ENCODE data around the gene B4GALT1. TPM values are rescaled to one million over a fixed set of nuclear protein-coding genes. Genes with fewer than 3 reads are reported as not detected.

Gene B4GALT1
- total RNA-seq, 1 experiment from 2014 or later, result 31.4 TPM

DNA sequence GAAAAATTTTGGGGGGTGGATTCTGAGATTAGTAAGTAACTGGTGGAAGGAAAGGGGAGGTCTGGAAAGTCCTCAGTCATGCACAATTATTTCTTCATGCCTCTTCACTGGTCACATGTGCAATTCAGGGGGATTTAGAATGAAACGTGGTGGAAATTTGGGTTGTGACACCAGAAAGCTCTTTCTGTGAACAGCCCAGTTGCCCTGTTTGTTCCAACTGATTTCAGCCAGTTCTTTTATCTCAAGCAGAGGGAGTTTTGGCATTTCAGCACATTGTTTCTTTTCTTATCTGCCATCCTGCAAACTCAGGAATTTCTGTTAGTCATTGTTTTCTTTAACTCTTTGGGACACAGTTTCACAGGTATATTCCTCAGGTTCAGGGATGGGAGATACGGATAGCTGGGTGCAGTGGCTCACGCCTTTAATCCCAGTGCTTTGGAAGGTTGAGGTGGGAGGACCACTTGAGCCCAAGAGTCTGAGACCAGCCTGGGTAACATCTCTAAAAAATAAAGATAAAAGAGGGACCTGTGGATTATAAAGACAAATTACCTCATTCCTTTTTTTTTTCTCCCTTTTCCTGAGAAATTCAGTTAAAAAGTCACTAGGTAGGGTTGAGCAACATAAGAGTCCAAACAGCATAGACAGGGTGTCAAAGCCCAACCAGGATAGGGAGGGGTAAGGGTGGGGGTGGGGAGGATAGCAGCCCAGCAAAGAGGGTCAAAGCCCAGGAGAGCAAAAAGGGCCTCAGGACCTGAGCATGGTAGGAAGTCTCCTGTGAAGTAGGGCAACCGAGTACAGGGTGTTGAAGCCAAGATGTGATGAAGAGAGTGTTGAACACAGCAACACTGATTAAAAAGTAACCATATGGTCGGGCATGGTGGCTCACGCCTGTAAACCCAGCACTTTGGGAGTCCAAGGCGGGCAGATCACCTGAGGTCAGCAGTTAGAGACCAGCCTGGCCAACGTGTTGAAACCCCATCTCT, 5.4 kb upstream of the B4GALT1 start:
- intact Hi-C loops (cut with micrococcal nuclease), result no loop called here
- ChIA-PET POLR2A (no interaction called here), CTCF (no interaction called here), RAD21 (ENCODE audit: low non-redundant PET in 1 of 2, low total read pairs in 2 of 2, uncharacterized antibody in 2 of 2, unreplicated experiment in 2 of 2) (no interaction called here)
- no peaks in the 10 kb centered on the region for H3K27me3 ChIP-seq (ENCODE audit: insufficient read depth, low read length)
- no TSS peak for BruUV-seq (replicated peaks)
- H3K9me2 ChIP-seq (ENCODE audit: insufficient read depth), result no peaks in the 10 kb centered on the region
- H3K4me1 ChIP-seq (ENCODE audit: control insufficient read depth in 1 of 2, insufficient read depth in 2 of 2, low read length in 2 of 2), result peaks cover 13 to 27% of the 10 kb centered on the region in 2 experiments; a peak in 3 of 4 replicates
- H3K27ac ChIP-seq (ENCODE audit: low read depth, low read length), result no peak overlapping the region
- no peak overlapping the region for H3K4me3 ChIP-seq (replicated peaks in 1 of 2; ENCODE audit: low read depth in 1 of 2, low read length in 2 of 2)
- ATAC-seq (no peak), DNase-seq (ENCODE audit: low read depth, low spot score) (no peak)
- peak overlapping the region; percentile 30 for H2AFZ ChIP-seq (ENCODE audit: low read depth, low read length, poor library complexity, severe bottlenecking)
- no peaks in the 10 kb centered on the region for H3K36me3 ChIP-seq (ENCODE audit: control insufficient read depth in 1 of 2, insufficient read depth in 2 of 2, low read length in 2 of 2)
- H3K4me2 ChIP-seq (ENCODE audit: low read length), result peak overlapping the region; percentile 18
- no peaks in the 10 kb centered on the region for H3K79me2 ChIP-seq (ENCODE audit: insufficient read depth, low read length)
- H3K9ac ChIP-seq (ENCODE audit: low read length), result no peak overlapping the region
- no peak for TF ChIP-seq CEBPB (IDR thresholded peaks at IDR 0.05; ENCODE audit: low read depth)
- no peak for TF ChIP-seq SP1 (IDR thresholded peaks at IDR 0.05; ENCODE audit: low read depth)
- H4K20me1 ChIP-seq (ENCODE audit: insufficient read depth), result no peaks in the 10 kb centered on the region
- no peaks in the 10 kb centered on the region for H3K9me3 ChIP-seq (ENCODE audit: control insufficient read depth in 1 of 2, insufficient read depth in 1 of 2, low read depth in 1 of 2, low read length in 2 of 2)

DNA sequence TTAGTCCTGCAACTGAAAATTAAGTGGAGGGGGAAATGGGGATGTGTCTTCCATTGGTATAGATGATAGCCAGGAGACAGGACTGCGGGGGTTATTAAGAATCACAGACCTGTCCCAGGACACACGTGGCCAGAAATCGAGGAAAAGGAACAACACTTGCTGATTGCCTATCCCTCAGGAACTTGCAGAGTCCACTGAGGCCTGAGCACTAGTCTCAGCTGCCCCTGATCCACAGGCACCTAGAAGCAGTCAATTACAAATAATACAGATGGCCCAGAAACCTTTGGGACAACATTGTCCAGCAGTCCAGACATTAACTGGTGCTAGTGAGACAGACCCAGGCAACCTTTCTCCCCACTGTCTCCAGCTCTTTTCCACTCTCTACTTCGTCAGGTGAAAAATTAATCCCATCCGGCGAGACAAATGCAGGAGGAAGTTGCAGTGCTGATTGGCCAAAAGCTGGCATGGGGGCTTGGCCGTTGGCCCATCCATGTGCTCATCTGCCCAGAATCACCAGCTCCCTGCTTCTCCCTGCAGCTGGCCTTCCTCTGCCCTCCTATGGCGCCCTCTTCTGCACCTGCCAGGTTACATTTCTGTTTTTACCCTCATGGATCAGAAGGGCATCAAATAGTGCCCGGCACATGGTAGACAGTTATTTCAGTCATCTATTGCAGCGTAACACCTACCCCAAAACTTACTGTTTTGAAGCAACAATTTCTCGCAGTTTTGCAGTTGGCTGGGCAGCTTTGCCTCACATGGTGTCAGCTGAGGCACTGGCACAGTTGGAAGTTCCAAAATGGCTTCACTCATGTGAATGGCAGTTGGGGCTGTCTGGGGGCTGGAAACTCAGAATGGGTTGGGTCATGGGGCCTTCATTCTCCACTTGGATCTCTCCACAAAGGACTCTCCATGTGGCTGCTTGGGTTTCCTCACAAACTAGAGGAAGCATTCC, 3.6 kb upstream of the B4GALT1 start:
- POLR2A ChIA-PET, result no interaction called here
- Histone ChIP-seq H3K4me3 (replicated peaks in 1 of 2; ENCODE audit: low read depth in 1 of 2, low read length in 2 of 2) (no peak overlapping the region), H3K9me3 (ENCODE audit: control insufficient read depth in 1 of 2, insufficient read depth in 1 of 2, low read depth in 1 of 2, low read length in 2 of 2) (no peaks in the 10 kb centered on the region), H3K79me2 (ENCODE audit: insufficient read depth, low read length) (peaks cover 9% of the 10 kb centered on the region), H2AFZ (ENCODE audit: low read depth, low read length, poor library complexity, severe bottlenecking) (peak overlapping the region; percentile 48), H4K20me1 (ENCODE audit: insufficient read depth) (no peaks in the 10 kb centered on the region), H3K4me1 (ENCODE audit: control insufficient read depth in 1 of 2, insufficient read depth in 2 of 2, low read length in 2 of 2) (peaks cover 19 to 38% of the 10 kb centered on the region in 2 experiments; a peak in 3 of 4 replicates), H3K9me2 (ENCODE audit: insufficient read depth) (no peaks in the 10 kb centered on the region), H3K36me3 (ENCODE audit: control insufficient read depth in 1 of 2, insufficient read depth in 2 of 2, low read length in 2 of 2) (no peaks in the 10 kb centered on the region), H3K27me3 (ENCODE audit: insufficient read depth, low read length) (no peaks in the 10 kb centered on the region), H3K4me2 (ENCODE audit: low read length) (no peak overlapping the region), H3K27ac (ENCODE audit: low read depth, low read length) (no peak overlapping the region), H3K9ac (ENCODE audit: low read length) (no peak overlapping the region)
- RAD21 ChIA-PET (ENCODE audit: low non-redundant PET in 1 of 2, low total read pairs in 2 of 2, uncharacterized antibody in 2 of 2, unreplicated experiment in 2 of 2), result no interaction called here
- ATAC-seq, result peak; percentile 15; the same call in 1 of the 2 replicates
- CTCF ChIA-PET, result interaction anchor here (0.6 to 2.1 kb wide), 6 partner anchors 10 to 92 kb away, joined by 3 to 13 read pairs (median 3); no protein-coding TSS in a partner anchor
- no TSS peak for BruUV-seq (replicated peaks)
- intact Hi-C loops (cut with micrococcal nuclease), result loop anchor here (1.0 to 2.0 kb wide), 2 partner anchors 54 to 89 kb away; no protein-coding TSS in a partner anchor
- DNase-seq (ENCODE audit: low read depth, low spot score), result peak; percentile 49
- TF ChIP-seq, protein P1, sequence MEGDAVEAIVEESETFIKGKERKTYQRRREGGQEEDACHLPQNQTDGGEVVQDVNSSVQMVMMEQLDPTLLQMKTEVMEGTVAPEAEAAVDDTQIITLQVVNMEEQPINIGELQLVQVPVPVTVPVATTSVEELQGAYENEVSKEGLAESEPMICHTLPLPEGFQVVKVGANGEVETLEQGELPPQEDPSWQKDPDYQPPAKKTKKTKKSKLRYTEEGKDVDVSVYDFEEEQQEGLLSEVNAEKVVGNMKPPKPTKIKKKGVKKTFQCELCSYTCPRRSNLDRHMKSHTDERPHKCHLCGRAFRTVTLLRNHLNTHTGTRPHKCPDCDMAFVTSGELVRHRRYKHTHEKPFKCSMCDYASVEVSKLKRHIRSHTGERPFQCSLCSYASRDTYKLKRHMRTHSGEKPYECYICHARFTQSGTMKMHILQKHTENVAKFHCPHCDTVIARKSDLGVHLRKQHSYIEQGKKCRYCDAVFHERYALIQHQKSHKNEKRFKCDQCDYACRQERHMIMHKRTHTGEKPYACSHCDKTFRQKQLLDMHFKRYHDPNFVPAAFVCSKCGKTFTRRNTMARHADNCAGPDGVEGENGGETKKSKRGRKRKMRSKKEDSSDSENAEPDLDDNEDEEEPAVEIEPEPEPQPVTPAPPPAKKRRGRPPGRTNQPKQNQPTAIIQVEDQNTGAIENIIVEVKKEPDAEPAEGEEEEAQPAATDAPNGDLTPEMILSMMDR (IDR thresholded peaks at IDR 0.05 in 2 of 3, conservative IDR thresholded peaks at IDR 0.05 in 1 of 3; ENCODE audit: borderline replicate concordance in 1 of 3, insufficient read depth in 1 of 3, low read depth in 2 of 3, low read length in 2 of 3), result peak in 2 of 3 experiments; percentile 30 to 52; a peak in 3 of 6 replicates
- TF ChIP-seq, protein P2, sequence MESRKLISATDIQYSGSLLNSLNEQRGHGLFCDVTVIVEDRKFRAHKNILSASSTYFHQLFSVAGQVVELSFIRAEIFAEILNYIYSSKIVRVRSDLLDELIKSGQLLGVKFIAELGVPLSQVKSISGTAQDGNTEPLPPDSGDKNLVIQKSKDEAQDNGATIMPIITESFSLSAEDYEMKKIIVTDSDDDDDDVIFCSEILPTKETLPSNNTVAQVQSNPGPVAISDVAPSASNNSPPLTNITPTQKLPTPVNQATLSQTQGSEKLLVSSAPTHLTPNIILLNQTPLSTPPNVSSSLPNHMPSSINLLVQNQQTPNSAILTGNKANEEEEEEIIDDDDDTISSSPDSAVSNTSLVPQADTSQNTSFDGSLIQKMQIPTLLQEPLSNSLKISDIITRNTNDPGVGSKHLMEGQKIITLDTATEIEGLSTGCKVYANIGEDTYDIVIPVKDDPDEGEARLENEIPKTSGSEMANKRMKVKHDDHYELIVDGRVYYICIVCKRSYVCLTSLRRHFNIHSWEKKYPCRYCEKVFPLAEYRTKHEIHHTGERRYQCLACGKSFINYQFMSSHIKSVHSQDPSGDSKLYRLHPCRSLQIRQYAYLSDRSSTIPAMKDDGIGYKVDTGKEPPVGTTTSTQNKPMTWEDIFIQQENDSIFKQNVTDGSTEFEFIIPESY (IDR thresholded peaks at IDR 0.05; ENCODE audit: extremely low read depth, insufficient replicate concordance, low read length), result no peak
- peak; percentile 33 for TF ChIP-seq YY1 (IDR thresholded peaks at IDR 0.05; ENCODE audit: extremely low read depth, insufficient replicate concordance, low read depth, low read length)

Data from HCT116 (cell line).